Mucosa of stomach (tissue), 1 donor: ENCODE measurements around the gene ZFAND2B.

Experiments
- H3K27me3 ChIP-seq: one replicate; pipeline ENCODE4 v1.7.0; 2013; ENCODE audit warnings: mild to moderate bottlenecking, low read length; ENCODE audit not compliant: control insufficient read depth, insufficient read depth
- H3K36me3 ChIP-seq: one replicate; pipeline ENCODE4 v1.7.0; 2013; ENCODE audit warnings: low read length; ENCODE audit not compliant: control insufficient read depth, insufficient read depth
- H3K4me1 ChIP-seq: one replicate; pipeline ENCODE4 v1.7.0; 2013; ENCODE audit warnings: mild to moderate bottlenecking, low read length; ENCODE audit not compliant: control insufficient read depth, insufficient read depth
- H3K4me3 ChIP-seq: one replicate; pipeline ENCODE4 v1.7.0; 2013; ENCODE audit warnings: low read length
- H3K9ac ChIP-seq: one replicate; pipeline ENCODE4 v1.7.0; 2013; ENCODE audit warnings: mild to moderate bottlenecking, low read length, moderate library complexity
- H3K9me3 ChIP-seq: one replicate; pipeline ENCODE4 v1.7.0; 2013; ENCODE audit warnings: mild to moderate bottlenecking, low read length, moderate library complexity; ENCODE audit not compliant: control insufficient read depth
- donor health status: Pancreatic carcinoma.

ZFAND2B gene

DNA sequence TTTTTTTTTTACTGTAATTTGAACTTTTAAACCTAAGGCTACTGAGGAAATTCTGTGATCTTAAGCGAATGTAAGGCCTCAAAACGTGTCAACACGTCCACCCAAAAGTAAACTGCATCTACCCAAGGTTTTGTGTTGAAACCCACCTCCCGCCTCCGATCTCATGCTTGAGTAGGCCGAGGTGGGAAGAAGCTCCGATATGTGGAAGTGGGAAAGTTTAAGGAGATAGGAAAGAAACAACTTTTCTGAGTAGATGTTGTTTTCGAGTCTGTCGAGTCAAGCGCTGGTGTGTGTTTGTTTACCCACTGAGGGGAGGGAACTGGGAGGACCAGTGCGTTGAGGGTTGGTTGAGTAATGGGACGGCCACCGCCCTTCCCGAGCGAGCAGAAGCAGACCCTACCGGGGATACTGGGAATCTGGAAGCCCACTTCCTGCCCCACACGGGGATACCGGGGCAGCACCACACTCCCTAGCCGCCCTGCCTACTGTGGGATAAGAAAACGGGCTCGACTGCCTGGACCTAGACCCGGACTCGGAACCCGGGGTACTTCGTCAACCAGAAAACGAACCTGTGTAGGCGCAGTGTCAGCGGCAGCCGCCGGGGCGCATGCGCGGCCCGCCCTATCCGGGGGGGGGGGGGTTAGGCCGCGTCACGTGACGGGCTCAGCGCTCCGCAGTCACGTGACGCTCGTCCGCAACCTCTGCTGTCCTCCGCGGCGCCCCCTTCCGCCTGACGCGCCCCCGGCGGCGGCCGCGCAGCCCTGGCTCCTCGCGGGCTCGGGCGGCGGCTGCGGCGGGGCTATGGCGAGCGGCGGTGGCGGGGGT is 28.8 kb upstream of the ZFAND2B start, which contains the start of gene RETREG2:
Gene RETREG2, plus strand, starts transcription at position 724 of the 825 bp plus-strand sequence. Its CDS starts 78 bp downstream, at position 802.
- H3K9ac ChIP-seq: peak within 1 kb of the TSS; percentile 94
- H3K27me3 ChIP-seq: no peaks in the 10 kb centered on the region
- H3K9me3 ChIP-seq: no peaks in the 10 kb centered on the region
- peak within 1 kb of the TSS; percentile 31 for H3K4me3 ChIP-seq
- H3K36me3 ChIP-seq: peaks cover 21% of the 10 kb centered on the region
- peaks cover 24% of the 10 kb centered on the region for H3K4me1 ChIP-seq

DNA sequence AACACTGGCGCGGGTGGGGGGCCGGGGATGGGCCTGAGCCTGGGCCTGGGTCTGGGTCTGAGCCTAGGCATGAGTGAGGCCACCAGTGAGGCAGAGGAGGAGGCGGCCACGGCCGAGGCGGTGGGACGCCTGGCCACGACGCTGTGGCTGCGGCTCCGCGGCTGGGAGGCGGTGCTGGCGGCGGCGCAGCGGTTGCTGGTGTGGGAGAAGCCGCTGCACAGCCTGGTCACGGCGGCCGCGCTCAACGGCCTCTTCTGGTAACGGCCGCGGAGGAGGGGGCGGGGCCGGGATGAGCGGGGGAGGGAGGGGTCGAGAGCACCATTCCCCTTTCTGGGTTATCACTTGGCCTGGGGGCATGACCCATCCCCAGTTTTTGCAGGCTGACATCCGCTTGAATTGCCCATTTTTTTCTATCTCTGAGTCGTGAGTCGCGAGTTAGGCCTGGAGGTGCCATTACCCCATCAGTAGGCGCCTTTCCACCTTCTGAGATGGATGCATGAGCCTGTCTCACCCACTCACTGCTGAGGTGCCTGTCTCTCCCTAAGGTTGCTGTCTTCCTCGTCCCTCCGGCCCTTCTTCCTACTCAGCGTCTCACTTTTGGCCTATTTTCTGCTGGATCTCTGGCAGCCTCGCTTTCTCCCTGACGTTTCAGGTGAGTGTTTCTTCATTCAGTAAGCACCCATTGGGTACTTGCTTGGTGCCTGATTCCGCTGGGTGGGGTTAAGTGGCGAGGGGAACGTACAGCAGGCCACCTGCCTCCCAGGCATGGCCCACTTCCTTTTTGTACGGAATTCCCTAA is 28.0 kb upstream of the ZFAND2B start:
- Histone ChIP-seq H3K9me3 (no peaks in the 10 kb centered on the region), H3K4me1 (peaks cover 24% of the 10 kb centered on the region)

DNA sequence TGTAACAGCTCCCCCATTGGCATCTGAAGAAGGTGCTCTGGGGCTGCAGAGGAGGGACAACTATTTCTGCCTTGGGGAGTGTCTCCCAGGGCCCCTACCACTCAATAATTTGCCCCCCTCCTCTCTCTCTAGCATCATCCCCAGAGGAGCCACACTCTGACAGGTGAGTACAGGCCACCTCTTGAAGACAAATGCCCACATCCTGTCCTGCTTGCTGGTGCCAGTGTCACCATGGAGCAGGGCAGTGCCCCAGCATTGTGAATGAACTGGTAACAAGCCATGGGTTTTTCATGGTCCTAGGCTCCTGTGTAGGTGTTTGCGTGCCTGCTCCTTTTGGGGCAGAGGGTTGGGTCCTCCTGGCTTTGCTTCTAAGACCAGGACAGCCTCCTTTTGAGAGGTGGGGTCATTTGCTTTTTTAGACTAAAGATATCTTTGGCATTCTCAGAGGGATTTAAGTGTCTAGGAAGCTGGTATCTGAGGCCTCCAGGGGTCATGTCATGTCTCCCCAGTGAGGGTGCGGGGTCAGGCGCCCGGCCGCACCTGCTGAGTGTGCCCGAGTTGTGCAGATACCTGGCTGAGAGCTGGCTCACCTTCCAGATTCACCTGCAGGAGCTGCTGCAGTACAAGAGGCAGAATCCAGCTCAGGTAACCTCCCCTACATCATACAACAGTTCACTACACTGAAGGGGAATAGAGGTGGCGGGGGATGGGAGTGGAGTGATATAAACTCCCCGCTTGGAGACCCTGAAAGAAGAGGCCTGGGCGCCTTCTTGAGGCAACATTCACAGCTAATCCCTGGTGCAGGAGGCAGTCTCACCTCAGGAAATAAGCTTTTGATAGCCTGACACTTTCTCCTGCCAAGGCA is 26.7 kb upstream of the ZFAND2B start:
- no peak overlapping the region for H3K4me3 ChIP-seq
- H3K4me1 ChIP-seq: peaks cover 24% of the 10 kb centered on the region
- H3K27me3 ChIP-seq: no peaks in the 10 kb centered on the region
- H3K9ac ChIP-seq: no peak overlapping the region
- no peaks in the 10 kb centered on the region for H3K9me3 ChIP-seq
- peaks cover 21% of the 10 kb centered on the region for H3K36me3 ChIP-seq

More for the DNA sequence above, 28.0 kb upstream of the ZFAND2B start:
- peaks cover 25% of the 10 kb centered on the region for H3K36me3 ChIP-seq
- H3K9ac ChIP-seq: peak overlapping the region; percentile 94
- H3K4me3 ChIP-seq: peak overlapping the region; percentile 6
- H3K27me3 ChIP-seq: no peaks in the 10 kb centered on the region

DNA sequence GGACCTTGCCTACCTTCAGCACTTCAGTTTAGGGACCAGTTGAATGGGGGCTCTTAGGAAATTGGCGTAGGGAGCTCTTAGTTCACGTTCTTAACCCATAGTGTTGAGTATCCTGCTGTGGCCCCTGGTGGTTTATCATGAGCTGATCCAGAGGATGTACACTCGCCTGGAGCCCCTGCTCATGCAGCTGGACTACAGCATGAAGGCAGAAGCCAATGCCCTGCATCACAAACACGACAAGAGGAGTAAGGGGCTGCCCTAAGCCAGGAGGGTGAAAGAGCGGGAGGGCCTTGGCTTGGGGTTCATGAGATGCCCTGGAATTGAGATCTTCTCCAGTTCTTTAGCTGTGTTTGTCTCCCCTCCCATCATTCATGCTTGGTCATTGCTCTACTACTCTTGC is 25.6 kb upstream of the ZFAND2B start:
- Histone ChIP-seq H3K36me3 (peaks cover 19% of the 10 kb centered on the region), H3K27me3 (no peaks in the 10 kb centered on the region), H3K4me3 (no peak overlapping the region), H3K9me3 (no peaks in the 10 kb centered on the region), H3K9ac (no peak overlapping the region), H3K4me1 (peaks cover 17% of the 10 kb centered on the region)

DNA sequence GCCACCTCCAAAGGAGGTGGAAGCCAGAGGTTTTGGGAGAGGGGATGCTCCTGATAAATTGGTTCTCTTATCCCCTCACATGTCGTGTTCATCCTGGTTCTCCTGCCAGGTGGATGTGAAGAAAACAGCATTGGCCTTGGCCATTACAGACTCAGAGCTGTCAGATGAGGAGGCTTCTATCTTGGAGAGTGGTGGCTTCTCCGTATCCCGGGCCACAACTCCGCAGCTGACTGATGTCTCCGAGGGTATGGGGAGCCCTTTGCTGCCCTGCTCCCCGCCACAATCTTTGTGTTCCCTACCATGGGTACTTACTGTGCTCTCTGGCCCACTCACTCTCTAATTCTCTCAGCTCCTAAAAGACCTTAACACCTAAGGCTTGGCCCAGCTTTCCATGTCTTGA is 25.1 kb upstream of the ZFAND2B start:
- H3K9ac ChIP-seq: no peak overlapping the region
- H3K27me3 ChIP-seq: no peaks in the 10 kb centered on the region
- H3K36me3 ChIP-seq: peaks cover 19% of the 10 kb centered on the region
- H3K9me3 ChIP-seq: no peaks in the 10 kb centered on the region
- peaks cover 16% of the 10 kb centered on the region for H3K4me1 ChIP-seq
- H3K4me3 ChIP-seq: no peak overlapping the region

DNA sequence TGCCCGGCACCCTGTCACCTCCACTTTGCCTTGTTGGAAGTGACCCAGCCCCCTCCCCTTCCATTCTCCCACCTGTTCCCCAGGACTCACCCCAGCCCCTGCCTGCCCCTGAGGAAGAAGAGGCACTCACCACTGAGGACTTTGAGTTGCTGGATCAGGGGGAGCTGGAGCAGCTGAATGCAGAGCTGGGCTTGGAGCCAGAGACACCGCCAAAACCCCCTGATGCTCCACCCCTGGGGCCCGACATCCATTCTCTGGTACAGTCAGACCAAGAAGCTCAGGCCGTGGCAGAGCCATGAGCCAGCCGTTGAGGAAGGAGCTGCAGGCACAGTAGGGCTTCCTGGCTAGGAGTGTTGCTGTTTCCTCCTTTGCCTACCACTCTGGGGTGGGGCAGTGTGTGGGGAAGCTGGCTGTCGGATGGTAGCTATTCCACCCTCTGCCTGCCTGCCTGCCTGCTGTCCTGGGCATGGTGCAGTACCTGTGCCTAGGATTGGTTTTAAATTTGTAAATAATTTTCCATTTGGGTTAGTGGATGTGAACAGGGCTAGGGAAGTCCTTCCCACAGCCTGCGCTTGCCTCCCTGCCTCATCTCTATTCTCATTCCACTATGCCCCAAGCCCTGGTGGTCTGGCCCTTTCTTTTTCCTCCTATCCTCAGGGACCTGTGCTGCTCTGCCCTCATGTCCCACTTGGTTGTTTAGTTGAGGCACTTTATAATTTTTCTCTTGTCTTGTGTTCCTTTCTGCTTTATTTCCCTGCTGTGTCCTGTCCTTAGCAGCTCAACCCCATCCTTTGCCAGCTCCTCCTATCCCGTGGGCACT is 24.0 kb upstream of the ZFAND2B start:
- no peak overlapping the region for H3K4me3 ChIP-seq
- H3K4me1 ChIP-seq: peaks cover 11% of the 10 kb centered on the region
- H3K27me3 ChIP-seq: no peaks in the 10 kb centered on the region
- no peaks in the 10 kb centered on the region for H3K9me3 ChIP-seq
- H3K9ac ChIP-seq: no peak overlapping the region
- H3K36me3 ChIP-seq: peaks cover 19% of the 10 kb centered on the region

DNA sequence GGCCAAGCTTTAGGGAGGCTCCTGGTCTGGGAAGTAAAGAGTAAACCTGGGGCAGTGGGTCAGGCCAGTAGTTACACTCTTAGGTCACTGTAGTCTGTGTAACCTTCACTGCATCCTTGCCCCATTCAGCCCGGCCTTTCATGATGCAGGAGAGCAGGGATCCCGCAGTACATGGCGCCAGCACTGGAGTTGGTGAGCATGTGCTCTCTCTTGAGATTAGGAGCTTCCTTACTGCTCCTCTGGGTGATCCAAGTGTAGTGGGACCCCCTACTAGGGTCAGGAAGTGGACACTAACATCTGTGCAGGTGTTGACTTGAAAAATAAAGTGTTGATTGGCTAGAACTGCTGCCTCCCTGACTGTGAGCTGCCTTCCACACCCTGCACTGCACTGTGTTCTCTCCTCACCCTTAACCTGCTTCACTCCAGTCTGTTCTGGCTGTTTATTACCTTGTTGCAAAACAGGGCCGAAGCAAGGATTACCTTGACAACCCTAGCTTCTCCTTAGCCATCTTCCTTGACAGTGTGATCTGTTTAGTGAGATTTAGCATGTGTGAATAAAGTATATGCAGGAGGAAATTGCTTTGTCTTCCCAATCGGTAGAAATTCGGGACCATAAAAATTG is 23.3 kb upstream of the ZFAND2B start:
- Histone ChIP-seq H3K27me3 (no peaks in the 10 kb centered on the region), H3K9me3 (no peaks in the 10 kb centered on the region), H3K36me3 (peaks cover 19% of the 10 kb centered on the region), H3K4me1 (peaks cover 11% of the 10 kb centered on the region), H3K4me3 (no peak overlapping the region), H3K9ac (no peak overlapping the region)

DNA sequence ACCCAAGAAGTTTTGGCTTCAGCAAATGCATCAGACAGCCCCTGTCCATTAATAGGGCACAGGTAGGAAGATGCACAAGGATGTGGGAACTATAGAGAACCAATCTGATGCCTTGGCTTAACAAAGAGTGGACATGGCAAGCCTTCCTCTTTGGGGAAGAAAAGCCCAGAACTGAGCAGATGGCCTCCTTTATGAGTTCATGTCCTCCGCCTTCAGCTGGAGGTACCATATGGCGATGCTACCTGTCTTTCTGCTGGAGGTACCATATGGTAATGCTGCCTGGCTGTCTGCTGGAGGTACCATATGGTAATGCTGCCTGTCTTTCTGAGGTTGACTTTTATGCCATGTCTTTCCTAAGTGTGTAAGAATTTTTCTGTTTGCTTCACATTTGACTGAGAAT is 22.5 kb upstream of the ZFAND2B start:
- H3K36me3 ChIP-seq: peaks cover 19% of the 10 kb centered on the region
- H3K4me1 ChIP-seq: peaks cover 6% of the 10 kb centered on the region
- H3K27me3 ChIP-seq: no peaks in the 10 kb centered on the region
- H3K4me3 ChIP-seq: no peak overlapping the region
- no peak overlapping the region for H3K9ac ChIP-seq
- no peaks in the 10 kb centered on the region for H3K9me3 ChIP-seq

DNA sequence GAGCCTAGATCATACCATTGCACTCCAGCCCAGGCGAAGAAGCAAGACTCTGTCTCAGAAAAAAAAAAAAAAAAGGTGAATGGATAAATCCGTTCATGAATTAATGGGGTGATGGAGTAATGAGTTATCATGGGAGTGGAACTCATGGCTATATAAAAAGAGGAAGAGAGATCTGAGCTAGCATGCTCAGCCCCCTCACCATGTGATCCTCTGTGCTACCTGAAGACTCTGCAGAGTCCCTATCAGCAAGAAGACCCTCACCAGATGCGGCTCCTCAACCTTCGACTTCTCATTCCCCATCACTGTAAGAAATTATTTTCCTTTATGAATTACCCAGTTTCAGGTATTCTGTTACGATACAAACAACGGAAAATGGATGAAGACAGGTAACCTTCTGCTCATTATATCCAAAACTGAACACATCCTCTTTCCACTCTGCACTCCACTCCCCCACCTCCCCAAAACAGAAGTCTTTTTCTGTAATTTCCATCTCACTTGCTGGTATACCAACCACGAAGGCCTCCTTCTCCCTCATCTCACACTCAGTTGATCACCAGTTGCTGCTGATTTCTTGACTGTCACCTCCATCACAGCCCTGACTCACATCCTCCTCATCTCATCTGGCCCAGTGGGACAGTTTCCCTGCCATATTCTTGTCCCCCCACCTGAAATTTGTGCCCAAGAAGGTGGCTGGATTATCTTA is 19.7 kb upstream of the ZFAND2B start:
- no peak overlapping the region for H3K4me3 ChIP-seq
- no peak overlapping the region for H3K9ac ChIP-seq
- no peaks in the 10 kb centered on the region for H3K9me3 ChIP-seq
- H3K27me3 ChIP-seq: no peaks in the 10 kb centered on the region
- no peaks in the 10 kb centered on the region for H3K4me1 ChIP-seq
- H3K36me3 ChIP-seq: peaks cover 8% of the 10 kb centered on the region

DNA sequence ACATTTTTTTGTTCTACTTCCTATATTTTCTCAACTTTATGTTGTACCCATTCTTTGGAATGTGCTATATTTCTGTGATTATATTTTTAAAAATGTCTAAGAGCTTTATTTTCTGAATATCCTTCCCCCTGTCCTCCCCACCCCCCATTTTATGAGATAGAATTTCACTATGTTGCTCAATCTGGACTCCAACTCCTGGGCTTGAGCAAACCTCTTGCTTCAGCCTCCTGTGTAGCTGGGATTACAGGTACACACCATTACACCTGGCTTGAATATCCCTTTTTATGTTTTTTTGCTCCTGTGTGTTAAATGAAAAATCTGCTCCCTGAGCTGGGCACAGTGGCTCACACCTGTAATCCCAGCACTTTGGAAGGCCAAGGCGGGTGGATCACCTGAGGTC is 9.2 kb upstream of the ZFAND2B start:
- no peaks in the 10 kb centered on the region for H3K36me3 ChIP-seq
- no peak overlapping the region for H3K4me3 ChIP-seq
- no peaks in the 10 kb centered on the region for H3K4me1 ChIP-seq

More for the DNA sequence above, 9.2 kb upstream of the ZFAND2B start:
- no peak overlapping the region for H3K9ac ChIP-seq
- no peaks in the 10 kb centered on the region for H3K27me3 ChIP-seq
- no peaks in the 10 kb centered on the region for H3K9me3 ChIP-seq
